ES-I3 (cell line): ENCODE measurements around the gene LLGL1.

ENCODE experiments used
- H3K36me3 ChIP-seq: 2 replicates; pipeline ENCODE4 v1.6.1; 2013; ENCODE audit warnings: mild to moderate bottlenecking, low read length, control low read depth, moderate library complexity; ENCODE audit not compliant: insufficient read depth
- H3K4me1 ChIP-seq: 2 replicates; pipeline ENCODE4 v1.6.1; 2013; ENCODE audit warnings: mild to moderate bottlenecking, control low read depth, low read length; ENCODE audit not compliant: insufficient read depth
- H3K9ac ChIP-seq: 2 replicates; pipeline ENCODE4 v1.6.1; 2013; ENCODE audit warnings: low read depth, mild to moderate bottlenecking, low read length, moderate library complexity
- H3K9me3 ChIP-seq: 2 replicates; pipeline ENCODE4 v1.6.1; 2013; ENCODE audit warnings: mild to moderate bottlenecking, low read length, moderate library complexity; ENCODE audit not compliant: control insufficient read depth, insufficient read depth

LLGL1 gene

DNA sequence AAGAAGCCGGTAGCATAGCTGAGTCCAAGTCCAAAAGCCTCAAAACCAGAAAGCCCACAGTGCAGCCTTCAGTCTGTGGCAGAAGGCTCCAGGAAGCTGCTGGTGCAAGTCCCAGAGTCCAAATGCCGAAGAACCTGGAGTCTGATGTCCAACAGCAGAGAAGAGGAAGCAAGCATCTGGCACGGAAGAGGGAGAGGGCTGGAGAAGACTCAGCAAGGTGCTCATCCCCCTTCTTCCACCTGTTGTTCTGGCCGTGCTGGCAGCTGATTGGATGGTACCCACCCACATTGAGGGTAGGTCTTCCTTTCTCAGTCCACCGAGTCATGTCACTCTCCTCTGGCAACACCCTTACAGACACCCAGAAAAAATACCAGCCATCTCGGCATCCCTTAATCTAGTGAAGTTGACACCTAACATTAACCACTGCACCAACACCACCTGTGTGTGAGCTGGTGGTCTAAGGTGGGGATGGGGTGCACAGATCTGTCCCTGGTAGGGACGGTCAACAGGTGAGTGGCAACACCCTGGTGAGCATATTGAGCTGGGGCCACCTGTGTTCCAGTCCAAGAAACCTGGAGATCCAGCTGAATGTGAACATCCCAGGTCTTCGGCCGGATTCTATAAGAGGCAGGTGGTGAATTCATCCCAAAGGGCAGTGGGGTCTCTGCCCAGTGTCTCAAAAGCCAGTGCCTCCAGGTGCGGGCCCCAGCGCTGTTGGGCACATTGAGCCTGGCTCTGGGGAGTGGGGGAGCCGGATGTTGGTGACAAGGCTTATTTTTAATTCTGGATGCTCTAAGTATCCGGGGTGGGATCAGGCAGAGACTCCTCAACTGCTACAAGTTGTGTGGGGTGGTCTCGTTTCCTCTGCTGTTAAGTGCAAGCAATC is 44.9 kb downstream of the LLGL1 start:
- H3K9ac ChIP-seq, result no peak overlapping the region
- H3K36me3 ChIP-seq, result peaks cover 3% of the 10 kb centered on the region; the same call in 1 of the 2 replicates
- peaks cover 8% of the 10 kb centered on the region for H3K4me1 ChIP-seq
- no peaks in the 10 kb centered on the region for H3K9me3 ChIP-seq

DNA sequence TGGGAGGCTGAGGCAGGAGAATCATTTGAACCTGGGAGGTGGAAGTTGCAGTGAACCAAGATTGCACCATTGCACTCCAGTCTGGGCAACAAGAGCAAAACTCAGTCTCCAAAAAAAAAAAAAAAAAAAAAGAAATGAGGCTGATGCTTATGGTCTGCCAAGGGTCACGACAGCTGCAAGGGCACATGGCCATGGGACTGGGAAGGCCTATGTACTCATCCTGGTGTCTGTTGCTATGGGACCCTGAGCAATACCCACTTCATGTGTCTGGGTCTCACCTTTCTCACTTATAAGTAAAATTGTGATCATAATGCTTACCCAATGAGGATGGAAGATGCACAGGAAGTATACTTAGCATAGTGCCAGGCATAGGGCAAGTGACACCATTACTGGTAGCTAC is 51.6 kb downstream of the LLGL1 start:
- Histone ChIP-seq H3K4me1 (no peaks in the 10 kb centered on the region), H3K9me3 (no peaks in the 10 kb centered on the region), H3K9ac (no peak overlapping the region), H3K36me3 (peaks cover 29% of the 10 kb centered on the region)

DNA sequence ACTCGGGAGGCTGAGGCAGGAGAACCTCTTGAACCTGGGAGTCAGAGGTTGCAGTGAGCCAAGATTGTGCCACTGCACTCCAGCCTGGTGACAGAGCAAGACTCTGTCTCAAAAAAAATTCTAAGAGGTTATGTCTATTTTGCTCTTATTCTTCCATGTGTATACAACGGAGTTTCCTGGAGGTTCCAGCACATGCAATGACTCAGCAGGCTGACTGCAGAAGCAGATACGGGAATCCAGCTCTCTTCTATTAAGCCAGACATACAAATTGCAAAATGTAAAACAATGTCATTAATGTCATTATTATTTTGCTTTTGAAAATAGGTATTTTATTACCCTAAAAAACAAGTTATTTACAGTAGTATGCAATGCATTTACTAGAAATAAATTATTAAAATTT is 53.4 kb downstream of the LLGL1 start:
- H3K9me3 ChIP-seq, result no peaks in the 10 kb centered on the region
- H3K36me3 ChIP-seq, result peaks cover 37% of the 10 kb centered on the region
- H3K4me1 ChIP-seq, result no peaks in the 10 kb centered on the region
- no peak overlapping the region for H3K9ac ChIP-seq

DNA sequence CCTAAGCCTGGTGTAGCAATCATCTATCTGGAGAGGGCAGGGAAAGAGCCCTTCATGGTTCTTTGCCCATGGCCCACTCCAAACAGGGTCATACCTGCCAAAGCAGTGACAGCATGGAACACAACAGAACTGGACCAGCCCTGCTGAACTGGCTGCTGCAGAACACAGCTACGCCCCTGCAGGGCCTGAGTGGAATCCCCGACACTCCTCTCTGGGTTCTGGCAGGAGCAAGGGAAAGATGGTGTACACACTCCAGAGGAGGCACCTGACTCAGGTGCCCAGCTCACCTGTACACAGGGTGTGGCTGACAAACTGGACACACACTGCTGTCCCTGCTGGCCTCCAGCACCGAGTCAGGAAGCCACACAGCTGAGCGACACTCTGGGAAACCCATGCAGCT is 54.8 kb downstream of the LLGL1 start:
- H3K36me3 ChIP-seq, result peaks cover 46% of the 10 kb centered on the region
- H3K9ac ChIP-seq, result no peak overlapping the region
- no peaks in the 10 kb centered on the region for H3K4me1 ChIP-seq
- H3K9me3 ChIP-seq, result no peaks in the 10 kb centered on the region

DNA sequence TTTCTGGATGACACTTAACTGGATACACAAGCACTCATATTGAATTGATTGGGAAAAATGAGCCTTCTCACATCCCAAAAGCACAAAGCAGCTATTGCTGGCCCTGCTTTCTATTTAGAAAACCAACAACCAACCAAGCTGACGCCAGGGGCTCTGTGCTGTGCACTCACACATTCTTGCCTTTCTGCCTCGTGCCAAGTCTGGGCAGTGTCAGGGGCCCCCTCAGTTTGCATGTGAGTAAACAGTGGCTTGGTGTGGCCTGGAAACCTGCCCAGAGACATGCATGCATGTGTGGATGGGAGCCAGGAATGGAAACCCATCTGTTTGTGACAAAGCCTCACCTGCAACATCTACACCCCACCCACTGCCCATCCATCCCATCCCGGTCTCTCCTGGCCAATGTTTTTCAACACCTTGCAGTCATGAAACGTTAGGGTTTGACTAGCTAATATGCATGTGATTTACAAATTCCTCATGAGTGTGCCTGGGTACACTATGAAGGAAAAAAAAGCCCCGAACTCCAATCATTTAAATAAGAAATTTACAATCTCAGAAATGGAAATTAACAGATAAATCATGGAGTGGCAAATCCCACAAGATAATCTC is 55.4 kb downstream of the LLGL1 start:
- H3K9ac ChIP-seq, result no peak overlapping the region
- H3K9me3 ChIP-seq, result no peaks in the 10 kb centered on the region
- H3K36me3 ChIP-seq, result peaks cover 50% of the 10 kb centered on the region
- H3K4me1 ChIP-seq, result no peaks in the 10 kb centered on the region

DNA sequence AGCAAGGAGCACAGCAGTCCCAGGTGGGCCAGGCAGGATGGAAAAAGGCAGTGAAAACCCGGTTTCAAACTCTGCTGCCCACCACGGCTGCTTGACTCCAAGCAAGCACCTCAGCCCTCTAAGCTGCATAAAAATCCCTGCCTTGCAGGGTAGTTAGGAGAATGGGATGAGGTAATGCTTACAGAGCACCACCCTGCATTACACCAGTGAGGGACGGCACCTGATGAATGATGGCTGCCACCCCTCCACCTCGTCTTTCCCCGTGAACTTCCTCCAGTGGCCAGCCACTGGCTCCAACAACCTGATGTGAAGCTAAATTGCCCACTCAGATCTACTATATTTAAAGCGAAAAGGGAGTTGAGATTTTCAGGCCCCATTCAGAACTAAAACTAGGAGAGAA is 56.4 kb downstream of the LLGL1 start:
- Histone ChIP-seq H3K36me3 (peaks cover 47% of the 10 kb centered on the region), H3K9ac (no peak overlapping the region), H3K4me1 (no peaks in the 10 kb centered on the region), H3K9me3 (no peaks in the 10 kb centered on the region)

DNA sequence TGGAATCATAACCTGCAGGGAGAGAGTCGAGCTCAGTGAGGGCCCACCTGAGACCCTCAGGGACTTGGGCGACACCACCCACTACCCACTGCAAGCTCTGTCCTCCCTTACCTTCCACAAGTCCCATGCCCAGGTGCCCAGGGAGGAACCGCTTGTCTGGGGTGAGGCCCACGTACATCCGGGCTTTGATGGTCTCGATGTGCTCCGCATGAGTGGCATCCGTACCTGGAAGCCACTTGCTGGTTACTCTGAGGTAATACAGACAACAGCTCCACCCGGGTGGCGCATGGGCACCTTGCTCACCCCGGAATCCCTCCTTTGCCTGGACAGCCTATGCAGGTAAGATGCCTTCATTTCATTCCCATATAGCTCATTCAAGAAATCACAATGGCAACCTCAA is 59.9 kb downstream of the LLGL1 start:
- peaks cover 63% of the 10 kb centered on the region for H3K36me3 ChIP-seq

DNA sequence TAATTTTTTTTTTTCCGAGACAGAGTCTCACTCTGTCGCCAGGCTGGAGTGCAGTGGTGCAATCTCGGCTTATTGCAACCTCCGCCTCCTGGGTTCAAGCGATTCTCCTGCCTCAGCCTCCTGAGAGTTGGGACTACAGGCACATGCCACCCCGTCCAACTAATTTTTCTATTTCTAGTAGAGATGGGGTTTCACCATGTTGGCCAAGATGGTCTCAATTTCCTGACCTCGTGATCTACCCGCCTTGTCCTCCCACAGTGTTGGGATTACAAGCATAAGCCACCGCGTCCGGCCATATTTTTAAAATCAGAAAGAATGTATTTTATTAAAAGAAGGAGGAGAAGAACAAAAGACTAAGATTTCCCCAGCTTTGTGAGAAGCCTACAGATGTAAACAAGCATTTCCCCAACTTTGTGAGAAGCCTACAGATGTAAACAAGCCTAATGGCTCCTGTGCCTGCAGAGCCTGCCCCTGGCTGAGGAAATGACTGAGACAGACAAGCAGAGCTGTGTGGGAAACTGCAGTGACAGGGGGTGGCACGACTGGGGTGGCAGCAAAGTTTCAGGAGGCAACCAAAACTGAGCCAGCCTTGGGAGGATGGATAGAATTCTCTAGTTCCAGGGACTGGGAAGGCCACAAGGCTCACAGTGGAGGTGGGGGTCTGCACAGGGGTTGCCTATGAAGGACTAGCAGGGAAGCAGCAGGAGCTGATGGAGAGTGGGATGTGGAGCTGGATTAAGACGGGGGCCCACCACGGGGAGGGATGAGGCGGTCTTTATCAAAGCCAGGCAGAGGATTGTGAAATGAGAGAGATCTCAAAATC is 66.5 kb downstream of the LLGL1 start:
- Histone ChIP-seq H3K4me1 (no peaks in the 10 kb centered on the region), H3K36me3 (peaks cover 33% of the 10 kb centered on the region), H3K9me3 (no peaks in the 10 kb centered on the region), H3K9ac (no peak overlapping the region)

More for the DNA sequence above, 59.9 kb downstream of the LLGL1 start:
- H3K9ac ChIP-seq, result no peak overlapping the region
- H3K9me3 ChIP-seq, result no peaks in the 10 kb centered on the region
- H3K4me1 ChIP-seq, result no peaks in the 10 kb centered on the region
